HL-60 (cell line): ENCODE results near the gene MRPS7.

Experiments
- DNase-seq, 2 experiments: peaks; one replicate each; pipeline ENCODE4 v3.0.0-alpha.2; 2010 to 2020; ENCODE audit warnings: low read depth in 1 of 2, low spot score in 1 of 2
- H3K27ac ChIP-seq: fragments of 250-450 bp; sonication (Bioruptor Pico); replicated peaks from 2 replicates; pipeline ENCODE4 v1.5.1; 2020; ENCODE audit warnings: mild to moderate bottlenecking, moderate library complexity
- H3K27me3 ChIP-seq: fragments of 250-450 bp; sonication (Bioruptor Pico); 2 replicates; pipeline ENCODE4 v1.5.1; 2021; ENCODE audit warnings: mild to moderate bottlenecking, moderate library complexity; ENCODE audit not compliant: insufficient read depth, poor library complexity, severe bottlenecking
- H3K4me3 ChIP-seq: replicated peaks from 2 replicates; pipeline ENCODE4 v1.5.1; 2011; ENCODE audit warnings: mild to moderate bottlenecking, control low read depth, low read length; ENCODE audit not compliant: insufficient read depth
- GABPA ChIP-seq: IDR thresholded peaks from 2 replicates; pipeline ENCODE4 v1.6.1; 2012; ENCODE audit warnings: low read depth
- POLR2AphosphoS5 ChIP-seq: IDR thresholded peaks from 2 replicates; pipeline ENCODE4 v1.6.1; 2012; ENCODE audit warnings: low read depth
- SPI1 ChIP-seq: IDR thresholded peaks from 2 replicates; pipeline ENCODE4 v1.6.1; 2012; ENCODE audit warnings: low read depth, mild to moderate bottlenecking, borderline replicate concordance
- TF ChIP-seq, protein P1 (sequence below): IDR thresholded peaks from one replicate; pipeline ENCODE4 v1.5.1; 2011; ENCODE audit warnings: low read length, control low read depth, inconsistent platforms; ENCODE audit not compliant: insufficient read depth
- TF ChIP-seq, protein P2 (sequence below): IDR thresholded peaks from 2 replicates; pipeline ENCODE4 v1.6.1; 2012; ENCODE audit warnings: low read depth; ENCODE audit not compliant: insufficient replicate concordance

Gene MRPS7

GRCh38 chr17:75265614-75266315, 4.1 kb downstream of the MRPS7 start:
- Histone ChIP-seq H3K27me3 (no peaks in the 10 kb centered on the region), H3K27ac (peak overlapping the region; percentile 76), H3K4me3 (no peak overlapping the region)
- TF ChIP-seq GABPA, result no peak
- no peak for TF ChIP-seq SPI1
- TF ChIP-seq, protein P1, sequence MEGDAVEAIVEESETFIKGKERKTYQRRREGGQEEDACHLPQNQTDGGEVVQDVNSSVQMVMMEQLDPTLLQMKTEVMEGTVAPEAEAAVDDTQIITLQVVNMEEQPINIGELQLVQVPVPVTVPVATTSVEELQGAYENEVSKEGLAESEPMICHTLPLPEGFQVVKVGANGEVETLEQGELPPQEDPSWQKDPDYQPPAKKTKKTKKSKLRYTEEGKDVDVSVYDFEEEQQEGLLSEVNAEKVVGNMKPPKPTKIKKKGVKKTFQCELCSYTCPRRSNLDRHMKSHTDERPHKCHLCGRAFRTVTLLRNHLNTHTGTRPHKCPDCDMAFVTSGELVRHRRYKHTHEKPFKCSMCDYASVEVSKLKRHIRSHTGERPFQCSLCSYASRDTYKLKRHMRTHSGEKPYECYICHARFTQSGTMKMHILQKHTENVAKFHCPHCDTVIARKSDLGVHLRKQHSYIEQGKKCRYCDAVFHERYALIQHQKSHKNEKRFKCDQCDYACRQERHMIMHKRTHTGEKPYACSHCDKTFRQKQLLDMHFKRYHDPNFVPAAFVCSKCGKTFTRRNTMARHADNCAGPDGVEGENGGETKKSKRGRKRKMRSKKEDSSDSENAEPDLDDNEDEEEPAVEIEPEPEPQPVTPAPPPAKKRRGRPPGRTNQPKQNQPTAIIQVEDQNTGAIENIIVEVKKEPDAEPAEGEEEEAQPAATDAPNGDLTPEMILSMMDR, result no peak
- TF ChIP-seq, protein P2, sequence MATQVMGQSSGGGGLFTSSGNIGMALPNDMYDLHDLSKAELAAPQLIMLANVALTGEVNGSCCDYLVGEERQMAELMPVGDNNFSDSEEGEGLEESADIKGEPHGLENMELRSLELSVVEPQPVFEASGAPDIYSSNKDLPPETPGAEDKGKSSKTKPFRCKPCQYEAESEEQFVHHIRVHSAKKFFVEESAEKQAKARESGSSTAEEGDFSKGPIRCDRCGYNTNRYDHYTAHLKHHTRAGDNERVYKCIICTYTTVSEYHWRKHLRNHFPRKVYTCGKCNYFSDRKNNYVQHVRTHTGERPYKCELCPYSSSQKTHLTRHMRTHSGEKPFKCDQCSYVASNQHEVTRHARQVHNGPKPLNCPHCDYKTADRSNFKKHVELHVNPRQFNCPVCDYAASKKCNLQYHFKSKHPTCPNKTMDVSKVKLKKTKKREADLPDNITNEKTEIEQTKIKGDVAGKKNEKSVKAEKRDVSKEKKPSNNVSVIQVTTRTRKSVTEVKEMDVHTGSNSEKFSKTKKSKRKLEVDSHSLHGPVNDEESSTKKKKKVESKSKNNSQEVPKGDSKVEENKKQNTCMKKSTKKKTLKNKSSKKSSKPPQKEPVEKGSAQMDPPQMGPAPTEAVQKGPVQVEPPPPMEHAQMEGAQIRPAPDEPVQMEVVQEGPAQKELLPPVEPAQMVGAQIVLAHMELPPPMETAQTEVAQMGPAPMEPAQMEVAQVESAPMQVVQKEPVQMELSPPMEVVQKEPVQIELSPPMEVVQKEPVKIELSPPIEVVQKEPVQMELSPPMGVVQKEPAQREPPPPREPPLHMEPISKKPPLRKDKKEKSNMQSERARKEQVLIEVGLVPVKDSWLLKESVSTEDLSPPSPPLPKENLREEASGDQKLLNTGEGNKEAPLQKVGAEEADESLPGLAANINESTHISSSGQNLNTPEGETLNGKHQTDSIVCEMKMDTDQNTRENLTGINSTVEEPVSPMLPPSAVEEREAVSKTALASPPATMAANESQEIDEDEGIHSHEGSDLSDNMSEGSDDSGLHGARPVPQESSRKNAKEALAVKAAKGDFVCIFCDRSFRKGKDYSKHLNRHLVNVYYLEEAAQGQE, result no peak
- peak; percentile 56; the same call in 1 of the 2 replicates for TF ChIP-seq POLR2AphosphoS5
- peak in 1 of 2 experiments; percentile 84 for DNase-seq

- H3K27me3 ChIP-seq, result no peaks in the 10 kb centered on the region
- no peak overlapping the region for H3K4me3 ChIP-seq
- TF ChIP-seq, protein P1, result no peak
- TF ChIP-seq, protein P2, result no peak
- TF ChIP-seq SPI1, result no peak
- TF ChIP-seq POLR2AphosphoS5, result no peak; the same call in 1 of the 2 replicates
- TF ChIP-seq GABPA, result no peak
- DNase-seq, result peak; percentile 50 to 64
- peak overlapping the region; percentile 76 for H3K27ac ChIP-seq
These were observed 4.9 kb downstream of the MRPS7 start for GRCh38 chr17:75266316-75267152.

DNA sequence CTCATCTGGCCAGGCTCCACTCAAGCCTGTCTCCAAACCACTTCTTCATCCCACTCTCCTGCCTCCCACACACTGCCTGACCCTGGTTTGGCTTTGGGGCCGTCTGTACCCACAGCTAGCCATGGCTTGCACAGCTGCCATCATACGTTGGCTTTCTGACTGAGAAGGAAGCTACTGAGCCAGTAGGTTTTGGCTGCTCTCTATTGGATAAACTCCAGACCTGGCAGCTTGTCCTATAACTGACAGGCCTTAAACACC, 5.4 kb downstream of the MRPS7 start:
- Histone ChIP-seq H3K27ac (peak overlapping the region; percentile 76), H3K27me3 (no peaks in the 10 kb centered on the region), H3K4me3 (no peak overlapping the region)
- DNase-seq, result peak; percentile 64 to 95
- TF ChIP-seq POLR2AphosphoS5, result peak; percentile 74; the same call in 1 of the 2 replicates
- TF ChIP-seq GABPA, result no peak
- peak; percentile 82; the same call in 1 of the 2 replicates for TF ChIP-seq SPI1
- TF ChIP-seq, protein P2, result no peak
- TF ChIP-seq, protein P1, result no peak
